Neuronal stem cell (in vitro differentiated cells): ENCODE data around the gene RNASE7.

Experiments used
- DNase-seq: peaks from one replicate; pipeline ENCODE4 v3.0.0-alpha.2; 2013; ENCODE audit warnings: low spot score
- H2AFZ ChIP-seq: one replicate; pipeline ENCODE4 v1.6.1; 2013; ENCODE audit warnings: mild to moderate bottlenecking, low read length, inconsistent platforms
- H2AK5ac ChIP-seq: 2 replicates; pipeline ENCODE4 v1.6.1; 2013; ENCODE audit warnings: low read depth, mild to moderate bottlenecking, inconsistent platforms, low read length, moderate library complexity, mixed read lengths
- H2BK120ac ChIP-seq: 2 replicates; pipeline ENCODE4 v1.6.1; 2013; ENCODE audit warnings: low read depth, mild to moderate bottlenecking, inconsistent platforms, low read length, moderate library complexity, mixed read lengths
- H2BK12ac ChIP-seq: one replicate; pipeline ENCODE4 v1.6.1; 2013; ENCODE audit warnings: low read length, inconsistent platforms
- H2BK15ac ChIP-seq: 2 replicates; pipeline ENCODE4 v1.6.1; 2013; ENCODE audit warnings: mild to moderate bottlenecking, low read length, inconsistent platforms, mixed read lengths
- H2BK5ac ChIP-seq: one replicate; pipeline ENCODE4 v1.6.1; 2013; ENCODE audit warnings: inconsistent platforms, mild to moderate bottlenecking, low read length, moderate library complexity
- H3K14ac ChIP-seq: one replicate; pipeline ENCODE4 v1.6.1; 2013; ENCODE audit warnings: low read length, inconsistent platforms
- H3K18ac ChIP-seq: 2 replicates; pipeline ENCODE4 v1.6.1; 2013; ENCODE audit warnings: low read length, inconsistent platforms
- H3K23ac ChIP-seq: 2 replicates; pipeline ENCODE4 v1.6.1; 2013; ENCODE audit warnings: low read depth, mild to moderate bottlenecking, mixed read lengths, low read length, inconsistent platforms; ENCODE audit not compliant: poor library complexity
- H3K27ac ChIP-seq: replicated peaks from 3 replicates; pipeline ENCODE4 v1.5.1; 2013; ENCODE audit warnings: low read length, inconsistent platforms
- H3K27me3 ChIP-seq, 3 experiments: 2 replicates each; pipeline ENCODE4 v1.6.1; 2013; ENCODE audit warnings: low read length in 3 of 3, mild to moderate bottlenecking in 2 of 3, inconsistent platforms in 1 of 3, low read depth in 1 of 3, mixed read lengths in 1 of 3, moderate library complexity in 1 of 3; ENCODE audit not compliant: control insufficient read depth in 3 of 3, insufficient read depth in 3 of 3
- H3K36me3 ChIP-seq, 2 donors: replicated peaks in 1 of 2; 2 replicates each; pipeline ENCODE4 v1.6.1; 2013; ENCODE audit warnings: low read length in 2 of 2; ENCODE audit not compliant: control insufficient read depth in 2 of 2, insufficient read depth in 2 of 2
- H3K4ac ChIP-seq: 2 replicates; pipeline ENCODE4 v1.6.1; 2013; ENCODE audit warnings: inconsistent platforms, mild to moderate bottlenecking, low read length, moderate library complexity
- H3K4me1 ChIP-seq, 2 donors: 1 replicate in 1 of 2; 2 replicates in 1 of 2; pipeline ENCODE4 v1.6.1; 2013; ENCODE audit warnings: low read length in 2 of 2, low read depth in 1 of 2; ENCODE audit not compliant: control insufficient read depth in 2 of 2, insufficient read depth in 1 of 2
- H3K4me2 ChIP-seq: one replicate; pipeline ENCODE4 v1.6.1; 2013; ENCODE audit warnings: mild to moderate bottlenecking, low read length, inconsistent platforms; ENCODE audit not compliant: insufficient read depth, poor library complexity, severe bottlenecking
- H3K4me3 ChIP-seq, 2 donors: 2 replicates each; pipeline ENCODE4 v1.5.1; 2013; ENCODE audit warnings: low read length in 2 of 2, mild to moderate bottlenecking in 2 of 2, inconsistent platforms in 1 of 2, moderate library complexity in 1 of 2
- H3K79me1 ChIP-seq: one replicate; pipeline ENCODE4 v1.6.1; 2013; ENCODE audit warnings: low read depth, mild to moderate bottlenecking, inconsistent platforms, low read length, moderate library complexity
- H3K9ac ChIP-seq: one replicate; pipeline ENCODE4 v1.6.1; 2013; ENCODE audit warnings: mild to moderate bottlenecking, low read depth, low read length, inconsistent platforms; ENCODE audit not compliant: poor library complexity
- H3K9me3 ChIP-seq, 2 donors: replicated peaks in 1 of 2; 2 replicates each; pipeline versions ENCODE3 to v1.6.1; 2013; ENCODE audit warnings: low read length in 2 of 2, mild to moderate bottlenecking in 2 of 2, inconsistent platforms in 1 of 2, low read depth in 1 of 2, mixed read lengths in 1 of 2, moderate library complexity in 1 of 2; ENCODE audit not compliant: control insufficient read depth in 2 of 2, insufficient read depth in 1 of 2
- H4K8ac ChIP-seq: one replicate; pipeline ENCODE4 v1.6.1; 2013; ENCODE audit warnings: low read depth, mild to moderate bottlenecking, inconsistent platforms, low read length, moderate library complexity
- H4K91ac ChIP-seq: one replicate; pipeline ENCODE4 v1.6.1; 2013; ENCODE audit warnings: low read length, low read depth, mild to moderate bottlenecking, inconsistent platforms; ENCODE audit not compliant: poor library complexity
- WGBS, 2 donors: extraction: QIAGEN DNeasy Blood & Tissue Kit; methylation state at CpG; one replicate each; pipeline ENCODE4 v1.1.7; 2013; ENCODE audit warnings: missing lambda C conversion rate in 2 of 2, mixed read lengths in 1 of 2; ENCODE audit not compliant: insufficient read length in 2 of 2, insufficient replicate concordance in 1 of 2; ENCODE audit errors: extremely low coverage in 2 of 2; 5-methylcytosine and 5-hydroxymethylcytosine counted together

The RNASE7 gene

GRCh38 chr14:21018781-21019180 lies 23.4 kb upstream of the RNASE7 start:
- WGBS, 2 donors: no CpG with 5 or more reads among the region's 3 CpGs
- H4K8ac ChIP-seq: no peak overlapping the region
- H3K27ac ChIP-seq: no peak overlapping the region
- no peak overlapping the region for H2AFZ ChIP-seq
- no peak overlapping the region for H3K9ac ChIP-seq
- peak overlapping the region; percentile 38 for H2AK5ac ChIP-seq
- H3K14ac ChIP-seq: no peak overlapping the region
- H3K4me2 ChIP-seq: no peak overlapping the region
- H2BK120ac ChIP-seq: no peak overlapping the region
- no peak overlapping the region for H3K4me3 ChIP-seq
- H3K79me1 ChIP-seq: no peaks in the 10 kb centered on the region
- peak overlapping the region; percentile 24 for H2BK15ac ChIP-seq
- no peak overlapping the region for H2BK5ac ChIP-seq
- no peak overlapping the region for H3K18ac ChIP-seq
- no peak overlapping the region for H4K91ac ChIP-seq
- H3K36me3 ChIP-seq: no peaks in the 10 kb centered on the region
- H3K4me1 ChIP-seq: peaks cover 0 to 3% of the 10 kb centered on the region in 2 donors
- no peak overlapping the region for H3K4ac ChIP-seq
- H3K9me3 ChIP-seq: peaks cover 0 to 9% of the 10 kb centered on the region in 2 donors
- no peak for DNase-seq
- H2BK12ac ChIP-seq: no peak overlapping the region
- peaks cover 2 to 42% (median 17%) of the 10 kb centered on the region in 3 experiments for H3K27me3 ChIP-seq
- H3K23ac ChIP-seq: no peak overlapping the region

GRCh38 chr14:21019366-21019765 lies 22.8 kb upstream of the RNASE7 start:
- Histone ChIP-seq H3K27ac (no peak overlapping the region), H2BK5ac (no peak overlapping the region), H3K4me1 (peaks cover 0 to 3% of the 10 kb centered on the region in 2 donors), H3K4ac (no peak overlapping the region), H3K4me2 (no peak overlapping the region), H2AFZ (no peak overlapping the region), H4K8ac (no peak overlapping the region), H3K27me3 (peaks cover 5 to 48% (median 23%) of the 10 kb centered on the region in 3 experiments), H3K14ac (no peak overlapping the region), H2AK5ac (no peak overlapping the region), H3K4me3 (no peak overlapping the region), H3K79me1 (no peaks in the 10 kb centered on the region), H3K36me3 (no peaks in the 10 kb centered on the region), H3K18ac (no peak overlapping the region), H2BK120ac (no peak overlapping the region), H2BK15ac (no peak overlapping the region), H3K9me3 (peaks cover 0 to 9% of the 10 kb centered on the region in 2 donors), H2BK12ac (no peak overlapping the region), H3K9ac (no peak overlapping the region), H4K91ac (no peak overlapping the region), H3K23ac (no peak overlapping the region)
- no CpG with 5 or more reads among the region's 1 CpG for WGBS, 2 donors
- no peak for DNase-seq

- Histone ChIP-seq H3K9me3 (peaks cover 0 to 9% of the 10 kb centered on the region in 2 donors), H2BK5ac (no peak overlapping the region), H3K27me3 (peaks cover 8 to 61% (median 32%) of the 10 kb centered on the region in 3 experiments), H3K4me3 (no peak overlapping the region), H2BK15ac (no peak overlapping the region), H4K8ac (no peak overlapping the region), H2BK12ac (no peak overlapping the region), H3K18ac (no peak overlapping the region), H3K4me1 (peaks cover 4 to 6% of the 10 kb centered on the region in 2 donors), H3K27ac (no peak overlapping the region), H3K79me1 (no peaks in the 10 kb centered on the region), H3K4ac (no peak overlapping the region), H3K36me3 (no peaks in the 10 kb centered on the region), H4K91ac (no peak overlapping the region), H3K4me2 (no peak overlapping the region), H2AK5ac (no peak overlapping the region), H3K14ac (no peak overlapping the region), H3K23ac (no peak overlapping the region), H3K9ac (no peak overlapping the region), H2BK120ac (no peak overlapping the region), H2AFZ (no peak overlapping the region)
- DNase-seq: no peak
- WGBS, 2 donors: no CpG with 5 or more reads among the region's 5 CpGs
Observed at GRCh38 chr14:21020977-21021545, 21.1 kb upstream of the RNASE7 start.

GRCh38 chr14:21022686-21023085 lies 19.5 kb upstream of the RNASE7 start:
- no peak overlapping the region for H2AFZ ChIP-seq
- H2BK15ac ChIP-seq: no peak overlapping the region
- H3K9ac ChIP-seq: no peak overlapping the region
- H3K9me3 ChIP-seq: peaks cover 0 to 6% of the 10 kb centered on the region in 2 donors
- DNase-seq: no peak
- H3K27me3 ChIP-seq: peaks cover 8 to 77% (median 36%) of the 10 kb centered on the region in 3 experiments
- H3K4me3 ChIP-seq: no peak overlapping the region
- no peak overlapping the region for H2BK12ac ChIP-seq
- no CpG with 5 or more reads among the region's 5 CpGs for whole genome bisulfite sequencing, 2 donors
- H2BK5ac ChIP-seq: no peak overlapping the region
- no peak overlapping the region for H3K27ac ChIP-seq
- H3K4me2 ChIP-seq: no peak overlapping the region
- no peak overlapping the region for H2BK120ac ChIP-seq
- H4K91ac ChIP-seq: no peak overlapping the region
- no peak overlapping the region for H2AK5ac ChIP-seq
- H3K79me1 ChIP-seq: no peaks in the 10 kb centered on the region
- no peak overlapping the region for H3K23ac ChIP-seq
- H3K4ac ChIP-seq: no peak overlapping the region
- H3K18ac ChIP-seq: no peak overlapping the region
- H4K8ac ChIP-seq: no peak overlapping the region
- peaks cover 4 to 13% of the 10 kb centered on the region in 2 donors for H3K4me1 ChIP-seq
- no peaks in the 10 kb centered on the region for H3K36me3 ChIP-seq
- H3K14ac ChIP-seq: no peak overlapping the region
